Left ventricle myocardium superior (tissue), 1 donor: ENCODE data around the gene SPPL2B. TPM values are rescaled to one million over a fixed set of nuclear protein-coding genes. Genes with fewer than 3 reads are reported as not detected.
A peak's percentile ranks its signal among the peaks of the same experiment; 100 is the strongest.
"Not testable (repeated sequence)": the region's sequence is repeated elsewhere in the genome, so short reads cannot be mapped to it uniquely, and the experiment has no call there.

Source experiments
- ATAC-seq: fragments of 200-7000 bp; cut with Tn5 transposase; one replicate; pipeline ENCODE4 v1.9.1; 2020; ENCODE audit warnings: mild to moderate bottlenecking, moderate library complexity
- DNase-seq: peaks from one replicate; pipeline ENCODE4 v3.0.0-alpha.2; 2020
- intact Hi-C: fragments of 100-400 bp; cut with micrococcal nuclease; formaldehyde crosslinking; loops from one replicate; pipeline ENCODE4 v1.11.0; 2022
- total RNA-seq: library from RNA; stranded (reverse); fragmentation: NEBNext Ultra II Directional; extraction: Animal tissue kit (Norgen Biotek cat#: 25700); gene quantifications from one replicate; pipeline ENCODE4 v1.2.1, GENCODE V29; 2021
- donor health status: DM: no; HTN: yes; CAD: no; lungs with severe emphysema.

The SPPL2B gene
- total RNA-seq, 1 donor from 2014 or later: 25.9 TPM

DNA sequence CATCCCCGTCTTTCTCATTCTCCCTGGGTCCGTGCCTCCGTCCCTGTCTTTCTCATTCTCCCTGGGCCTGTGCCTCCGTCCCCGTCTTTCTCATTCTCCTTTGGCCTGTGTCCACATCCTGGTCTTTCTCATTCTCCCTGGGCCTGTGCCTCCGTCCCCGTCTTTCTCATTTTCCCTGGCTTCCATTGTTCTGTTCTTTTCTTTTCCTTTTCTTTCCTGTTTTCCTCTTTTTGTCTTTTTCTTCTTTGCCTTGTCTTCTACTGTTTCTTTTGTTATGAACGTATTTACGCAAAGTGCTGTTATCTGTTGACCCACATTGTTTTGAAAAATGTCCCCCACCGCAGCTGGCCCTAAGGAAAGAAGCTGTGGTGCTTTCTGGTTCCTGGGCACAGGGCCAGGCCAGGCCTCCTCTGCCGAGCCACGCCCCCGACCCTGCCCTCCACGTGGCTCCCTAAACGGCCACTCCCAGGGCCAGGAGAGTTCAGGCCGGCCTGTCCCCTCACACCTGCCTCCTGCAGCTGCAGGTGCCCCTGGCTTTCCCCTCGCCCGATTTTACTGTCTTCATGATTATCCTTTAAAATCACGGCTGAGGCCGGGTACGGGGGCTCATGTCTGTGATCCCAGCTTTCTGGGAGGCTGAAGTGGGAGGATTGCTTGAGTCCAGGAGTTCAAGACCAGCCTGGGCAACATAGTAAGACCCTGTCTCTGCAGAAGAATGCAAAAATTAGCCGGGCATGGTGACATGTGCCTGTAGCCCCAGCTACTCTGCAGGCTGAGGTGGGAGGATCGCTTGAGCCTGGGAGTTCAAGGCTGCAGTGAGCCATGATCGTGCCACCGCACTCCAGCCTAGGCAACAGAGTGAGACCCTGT, 17.5 kb downstream of the SPPL2B start:
- ATAC-seq (peak; percentile 63), DNase-seq (peak; percentile 74)
- intact Hi-C loops: no loop called here

DNA sequence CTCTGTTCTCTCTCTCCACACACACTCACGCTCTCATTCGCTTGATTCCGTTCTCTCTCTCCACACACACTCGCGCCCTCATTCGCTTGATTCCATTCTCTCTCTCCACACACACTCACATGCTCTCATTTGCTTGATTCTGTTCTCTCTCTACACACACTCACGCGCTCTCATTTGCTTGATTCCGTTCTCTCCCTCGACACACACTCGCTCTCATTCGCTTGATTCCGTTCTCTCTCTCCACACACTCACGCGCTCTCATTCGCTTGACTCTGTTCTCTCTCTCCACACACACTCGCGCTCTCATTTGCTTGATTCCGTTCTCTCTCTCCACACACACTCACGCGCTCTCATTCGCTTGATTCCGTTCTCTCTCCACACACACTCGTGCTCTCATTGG, 21.3 kb downstream of the SPPL2B start:
- intact Hi-C loops, ATAC-seq, DNase-seq: not testable (repeated sequence)

DNA sequence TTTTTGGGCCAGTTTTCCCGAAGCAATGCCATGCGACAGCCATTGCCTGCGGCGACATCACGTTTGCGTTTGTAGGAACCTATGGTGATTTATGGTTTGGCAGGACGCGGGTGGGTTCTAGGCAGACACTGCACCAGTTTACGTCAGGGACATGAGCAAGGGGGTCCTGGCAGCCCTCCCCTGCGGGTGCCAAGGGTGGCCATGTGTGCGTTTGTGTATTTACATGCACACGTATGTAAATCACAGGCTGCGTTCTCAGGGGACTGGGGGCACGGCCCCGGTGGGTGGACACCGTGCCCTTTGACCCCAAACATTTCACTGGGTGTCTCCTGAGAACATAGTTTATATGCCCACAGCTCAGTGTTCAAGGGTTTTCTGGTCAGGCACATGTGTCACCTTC, 22.2 kb downstream of the SPPL2B start:
- intact Hi-C loops: no loop called here
- DNase-seq: no peak
- ATAC-seq: no peak

DNA sequence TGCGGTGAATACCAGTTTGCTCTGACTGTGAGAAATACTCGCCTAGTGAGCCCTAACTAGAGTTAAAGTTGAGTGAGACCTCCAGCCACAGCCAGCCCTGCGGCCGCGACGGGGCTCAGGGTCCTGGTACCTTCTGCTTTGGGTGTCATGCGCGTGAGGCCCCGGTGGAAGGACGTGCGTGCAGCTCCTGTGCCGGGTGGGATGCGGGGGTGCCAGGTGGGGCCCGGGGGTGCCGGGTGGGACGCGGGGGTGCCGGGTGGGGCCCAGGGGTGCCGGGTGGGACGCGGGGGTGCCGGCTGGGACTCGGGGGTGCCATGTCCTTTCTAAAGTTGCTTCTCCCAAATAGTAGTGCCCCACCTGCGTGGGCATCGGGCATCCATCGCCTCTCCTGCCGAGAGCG, 23.1 kb downstream of the SPPL2B start:
- no peak for ATAC-seq
- DNase-seq: no peak
- intact Hi-C loops: no loop called here

DNA sequence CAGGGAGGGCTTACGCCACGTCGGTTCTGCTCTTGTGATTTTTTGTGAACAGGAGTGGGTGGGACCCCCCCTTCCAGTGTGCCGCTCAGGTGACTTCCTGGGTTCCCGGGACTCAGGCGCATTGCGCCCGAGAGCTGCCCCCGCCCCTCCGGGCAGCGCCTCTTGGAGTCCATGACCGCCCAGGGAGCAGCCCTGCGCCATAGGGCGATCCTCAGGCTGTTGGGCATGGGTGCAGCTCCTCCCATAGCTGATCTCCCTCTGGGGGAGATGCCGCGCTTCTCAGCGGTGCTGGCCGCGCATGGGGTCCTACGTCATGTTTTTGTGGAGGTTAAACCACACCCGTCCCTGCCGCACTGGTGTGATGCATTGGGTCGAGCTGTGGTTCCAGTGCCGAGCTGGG, 23.6 kb downstream of the SPPL2B start:
- DNase-seq (no peak), ATAC-seq (no peak)
- intact Hi-C loops: no loop called here

DNA sequence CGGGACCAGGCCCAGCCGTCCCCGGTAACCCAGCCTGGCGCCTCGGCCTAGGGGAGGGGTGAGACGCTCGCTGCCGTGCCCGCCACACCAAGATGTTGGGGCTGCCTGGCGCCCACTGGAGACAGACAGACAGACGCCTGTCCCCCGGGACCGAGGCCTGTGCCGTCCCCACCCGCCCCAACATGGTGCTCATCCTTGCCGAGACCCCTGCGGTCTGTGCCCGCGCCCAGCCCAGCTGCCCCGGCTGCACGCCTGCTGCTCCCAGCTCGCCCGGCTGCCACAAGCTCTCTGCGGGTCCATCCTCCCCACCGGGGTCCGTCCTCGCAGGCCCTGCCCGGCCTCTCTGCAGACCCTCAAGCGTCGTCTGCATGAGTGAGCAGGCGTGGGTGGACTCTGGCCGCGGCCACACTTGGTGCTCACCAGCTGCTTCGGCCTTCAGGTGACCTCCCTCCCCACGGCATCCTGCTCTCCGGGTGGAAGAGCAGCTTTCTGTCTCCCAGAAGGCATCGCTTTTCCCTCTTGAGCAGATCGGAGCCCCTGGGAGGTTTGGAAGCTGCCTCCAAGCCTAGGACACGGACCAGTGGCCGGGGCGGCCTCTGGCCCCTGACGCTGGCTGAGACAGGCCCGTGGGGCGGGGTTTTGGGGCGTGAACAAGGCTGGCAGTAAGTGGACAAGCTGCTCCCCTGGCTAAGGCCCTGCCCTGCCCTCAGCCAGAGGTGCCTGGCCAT, 24.8 kb downstream of the SPPL2B start:
- intact Hi-C loops: no loop called here
- DNase-seq: no peak
- ATAC-seq: peak; percentile 19

DNA sequence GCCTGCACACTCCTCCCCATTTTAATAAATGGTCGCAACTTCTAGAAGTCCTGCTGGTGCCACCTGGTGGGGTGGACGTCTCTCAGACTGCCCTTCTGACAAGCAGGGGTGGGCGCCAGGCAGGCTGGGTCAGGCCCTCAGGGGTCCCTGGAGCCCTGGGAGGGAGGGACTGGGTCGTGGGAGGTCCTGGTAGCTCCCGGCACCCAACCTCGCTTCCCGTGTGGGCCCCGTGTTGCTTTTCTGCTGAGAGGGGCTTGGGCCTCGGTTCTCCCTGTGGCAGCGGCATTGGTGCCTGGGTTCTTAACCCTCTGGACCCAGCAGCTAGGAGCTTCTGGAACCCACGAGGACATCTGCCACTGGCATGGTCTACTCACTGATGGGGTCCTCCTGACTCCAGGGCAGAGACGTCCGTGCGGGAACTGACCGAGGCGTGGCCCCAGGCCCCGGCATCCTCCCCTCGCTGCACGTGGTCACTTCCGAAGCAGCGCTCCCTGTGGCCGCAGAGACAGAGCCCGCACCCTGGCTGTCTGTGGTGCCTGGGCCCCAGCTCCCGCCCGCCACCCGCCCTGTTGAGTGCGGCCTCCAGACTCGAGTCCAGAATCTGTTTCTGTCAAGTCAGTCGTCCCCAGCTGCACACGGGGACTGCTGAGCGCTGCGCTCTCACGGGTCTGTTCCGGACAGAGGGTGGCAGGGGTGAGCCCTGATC, 25.6 kb downstream of the SPPL2B start:
- no peak for DNase-seq
- peak; percentile 13 for ATAC-seq
- intact Hi-C loops: no loop called here

DNA sequence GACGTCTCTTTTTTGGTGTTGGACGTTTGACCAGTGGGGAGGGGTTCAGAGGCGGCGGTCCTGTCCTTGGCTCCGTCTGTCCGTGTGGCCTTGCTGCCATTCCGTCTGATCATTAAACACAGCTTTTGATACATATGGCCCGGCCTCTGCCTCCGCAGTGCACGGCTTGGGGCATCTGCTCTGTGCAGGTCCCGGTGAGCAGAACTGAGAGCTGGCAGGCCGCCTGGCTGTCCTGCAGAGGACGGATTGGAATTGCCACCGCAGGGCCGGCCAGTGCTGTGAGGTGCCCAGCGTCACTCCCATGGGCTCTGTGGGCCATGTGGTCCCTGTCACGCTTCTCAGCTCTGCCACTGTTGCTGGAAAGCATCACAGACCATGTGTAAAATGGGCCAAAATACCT, 26.2 kb downstream of the SPPL2B start:
- DNase-seq (no peak), ATAC-seq (no peak)
- intact Hi-C loops: no loop called here

DNA sequence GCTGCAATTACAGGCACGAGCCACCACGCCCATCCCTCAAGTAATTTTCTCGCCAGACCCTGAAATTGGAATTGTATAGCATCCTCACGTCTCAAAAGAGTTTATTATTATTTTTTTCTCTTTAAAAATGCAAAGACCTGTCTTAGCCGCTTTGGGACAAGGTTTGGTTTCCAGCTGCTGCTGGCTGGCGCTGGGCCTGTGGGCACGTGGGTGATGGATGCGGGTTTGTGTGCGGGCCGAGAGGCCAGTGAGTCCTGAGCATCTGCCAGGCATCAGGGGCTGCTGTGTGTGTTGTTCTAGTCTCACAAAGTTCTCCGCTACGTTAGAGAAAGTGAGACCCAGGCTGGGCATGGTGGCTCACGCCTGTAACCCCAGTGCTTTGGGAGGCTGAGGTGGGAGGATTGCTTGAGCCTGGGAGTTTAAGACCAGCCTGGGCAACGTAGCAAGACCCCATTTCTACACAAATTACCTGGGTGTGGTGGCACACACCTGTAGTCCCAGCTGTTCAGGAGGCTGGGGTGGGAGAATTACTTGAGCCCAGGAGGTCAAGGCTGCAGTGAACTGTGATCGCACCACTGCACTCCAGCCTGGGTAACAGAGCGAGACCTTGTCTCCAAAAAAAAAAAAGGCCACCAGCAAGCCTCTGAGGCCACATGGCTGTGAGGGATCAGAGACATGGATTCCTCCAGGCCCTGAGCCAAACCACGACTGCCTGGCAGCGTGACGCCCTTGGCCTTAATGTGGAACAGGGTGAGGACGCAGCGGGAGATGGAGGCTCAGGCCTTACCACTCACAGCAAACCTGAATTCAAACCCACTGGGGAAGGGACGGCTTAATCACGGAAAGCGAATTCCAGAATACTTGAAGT, 26.9 kb downstream of the SPPL2B start:
- ATAC-seq (no peak), DNase-seq (no peak)
- intact Hi-C loops: no loop called here

DNA sequence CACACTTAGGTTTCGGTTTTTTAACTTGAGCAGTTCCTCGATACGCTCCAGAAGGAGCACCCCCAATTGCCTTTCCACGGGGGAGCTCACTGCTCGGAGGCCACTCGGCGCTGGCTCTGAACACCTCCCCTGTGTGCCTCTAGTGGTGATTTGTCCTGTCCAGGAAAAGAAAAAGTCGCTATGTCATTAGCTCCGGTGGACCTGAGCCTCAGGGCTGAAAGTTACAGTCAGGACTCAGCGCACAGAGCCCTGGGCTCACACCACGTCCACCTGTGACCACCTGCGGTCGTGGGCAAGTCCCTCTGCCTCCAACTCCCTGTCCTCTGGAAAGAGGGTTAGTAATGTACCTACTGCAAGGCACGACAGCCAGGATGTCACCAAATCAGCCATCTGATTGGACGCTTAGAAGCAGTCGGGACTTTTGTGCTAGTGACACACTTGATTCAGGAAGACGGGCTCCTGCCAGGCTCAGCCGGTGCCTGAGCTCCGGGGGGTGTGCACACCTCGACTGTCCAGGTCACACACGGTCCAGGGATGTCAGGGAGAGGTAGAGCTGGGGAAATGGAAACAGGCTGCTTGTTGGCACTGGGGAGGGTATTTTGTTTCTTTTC, 27.7 kb downstream of the SPPL2B start:
- no peak for ATAC-seq

DNA sequence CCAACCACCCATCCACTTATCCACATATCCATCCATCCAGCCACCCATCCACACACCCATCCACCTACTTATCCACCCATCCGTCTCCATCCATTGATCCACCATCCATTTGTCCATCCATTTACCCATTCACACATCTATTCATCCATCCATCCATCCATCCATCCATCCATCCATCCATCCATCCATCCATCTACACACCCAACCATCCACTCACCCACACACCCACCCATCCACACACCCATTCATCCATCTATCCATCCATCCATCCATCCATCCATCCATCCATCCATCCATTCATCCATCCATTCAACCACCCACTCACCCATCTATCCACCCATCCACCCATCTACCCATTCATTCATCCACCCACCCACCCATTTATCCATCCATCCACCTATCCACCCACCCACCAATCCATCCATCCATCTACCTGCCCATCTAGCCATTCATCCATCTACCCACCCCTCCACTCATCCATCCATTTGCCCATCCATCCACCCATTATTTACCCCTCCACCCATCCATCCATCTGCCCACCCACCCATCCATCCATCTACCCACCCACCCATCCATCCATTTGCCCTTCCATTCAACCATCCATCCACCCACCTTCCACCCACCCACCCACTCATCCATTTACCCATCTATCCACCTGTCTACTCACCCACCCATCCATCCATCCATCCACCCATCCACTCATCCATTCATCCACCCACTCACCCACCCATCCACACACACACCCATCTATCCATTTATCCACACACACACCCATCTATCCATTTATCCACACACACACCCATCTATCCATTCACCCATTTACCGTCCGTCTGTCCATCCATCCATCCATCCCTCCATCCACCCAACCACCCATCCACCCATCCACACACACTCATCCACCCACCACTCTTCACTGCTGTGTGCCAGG, 29.1 kb downstream of the SPPL2B start:
- no peak for DNase-seq
- intact Hi-C loops: no loop called here

More for the DNA sequence above, 27.7 kb downstream of the SPPL2B start:
- intact Hi-C loops: no loop called here
- no peak for DNase-seq

DNA sequence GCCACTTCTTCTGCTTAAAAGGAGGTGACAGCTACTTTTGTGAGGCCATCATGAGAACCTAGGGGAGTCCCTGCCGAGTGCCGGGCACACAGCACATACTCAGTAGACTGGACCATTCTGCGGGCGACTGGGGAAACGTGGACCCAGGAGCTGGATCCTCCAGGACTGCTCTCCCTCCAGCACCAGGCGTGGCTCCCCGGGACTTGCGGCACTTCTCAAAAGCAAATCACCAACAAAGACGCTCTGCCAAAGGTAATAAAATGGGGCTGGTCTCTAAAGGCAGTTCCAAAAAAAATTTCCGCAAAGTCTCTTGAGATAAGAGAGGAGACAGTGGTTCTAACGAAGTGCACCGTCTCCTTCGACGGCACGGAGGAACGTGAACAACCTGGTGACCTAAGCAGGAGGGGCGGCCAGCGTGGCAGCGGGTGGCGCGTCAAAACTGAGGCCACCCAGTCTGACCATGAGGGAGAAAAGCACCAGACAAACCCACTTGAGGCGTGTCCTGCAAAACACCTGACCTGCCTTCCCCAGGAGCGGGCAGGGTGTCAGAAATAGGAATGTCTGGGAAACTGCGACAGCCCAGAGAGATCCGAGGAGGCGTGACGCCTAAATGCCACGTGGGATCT, 30.2 kb downstream of the SPPL2B start:
- intact Hi-C loops: no loop called here
- ATAC-seq (no peak), DNase-seq (no peak)

More for the DNA sequence above, 29.1 kb downstream of the SPPL2B start:
- no peak for ATAC-seq

DNA sequence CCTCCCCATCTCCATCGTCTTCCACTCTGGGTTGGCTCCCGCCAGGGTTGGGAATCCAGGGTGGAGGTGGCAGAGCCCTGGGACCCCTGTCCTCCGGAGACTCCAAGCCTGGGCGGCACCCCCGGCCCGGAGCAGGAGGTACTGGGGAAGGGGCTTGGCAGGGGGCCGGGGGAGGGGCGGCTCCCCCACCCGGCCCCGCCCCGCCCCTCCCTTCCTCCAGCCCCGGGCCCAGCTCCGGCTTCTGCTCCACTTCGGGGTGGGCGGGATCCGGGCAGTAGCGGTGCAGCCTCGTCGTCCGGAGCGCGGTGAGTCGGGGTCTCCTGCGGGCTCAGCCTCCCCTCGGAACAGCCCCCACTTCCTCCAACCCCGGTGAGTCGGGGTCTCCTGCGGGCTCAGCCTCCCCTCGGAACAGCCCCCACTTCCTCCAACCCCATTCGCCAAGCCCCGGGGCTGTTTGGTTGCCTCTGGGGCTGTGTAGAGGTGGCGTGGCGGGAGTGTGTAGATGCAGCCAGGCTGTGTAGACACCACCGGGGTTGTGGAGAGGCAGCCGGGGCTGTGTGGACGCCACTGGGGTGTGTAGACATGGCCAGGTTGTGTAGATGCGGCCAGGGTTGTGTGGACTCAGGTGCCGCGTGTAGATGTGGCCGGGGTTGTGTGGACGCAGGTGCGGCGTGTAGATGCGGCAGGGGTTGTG, 31.7 kb downstream of the SPPL2B start, which contains the start of gene TMPRSS9:
TSS of gene TMPRSS9 (plus strand) at position 274 of the 694 bp plus-strand sequence. CDS start 29,521 bp downstream, outside the sequence.
- ATAC-seq (no peak), DNase-seq (no peak)
- intact Hi-C loops: no loop called here

DNA sequence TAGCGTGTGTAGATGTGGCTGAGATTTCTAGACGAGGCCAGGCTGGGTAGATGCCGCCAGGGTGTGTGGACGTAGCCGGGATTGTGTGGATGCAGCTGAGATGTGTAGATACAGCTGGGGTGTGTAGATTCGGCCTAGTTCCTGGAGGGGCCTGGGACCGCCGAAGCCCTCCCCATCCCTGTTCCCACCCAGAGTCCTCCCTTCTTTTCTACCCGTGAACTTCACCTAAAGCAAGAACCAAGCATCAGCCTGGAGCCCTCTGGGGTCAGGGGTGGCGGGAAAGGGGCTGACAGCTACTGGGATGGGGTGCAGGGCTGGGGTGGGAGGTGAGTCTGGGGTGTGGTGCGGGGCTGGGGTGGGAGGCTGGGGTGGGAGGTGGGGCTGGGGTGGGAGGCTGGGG, 32.3 kb downstream of the SPPL2B start:
- intact Hi-C loops: no loop called here
- DNase-seq (no peak), ATAC-seq (no peak)

DNA sequence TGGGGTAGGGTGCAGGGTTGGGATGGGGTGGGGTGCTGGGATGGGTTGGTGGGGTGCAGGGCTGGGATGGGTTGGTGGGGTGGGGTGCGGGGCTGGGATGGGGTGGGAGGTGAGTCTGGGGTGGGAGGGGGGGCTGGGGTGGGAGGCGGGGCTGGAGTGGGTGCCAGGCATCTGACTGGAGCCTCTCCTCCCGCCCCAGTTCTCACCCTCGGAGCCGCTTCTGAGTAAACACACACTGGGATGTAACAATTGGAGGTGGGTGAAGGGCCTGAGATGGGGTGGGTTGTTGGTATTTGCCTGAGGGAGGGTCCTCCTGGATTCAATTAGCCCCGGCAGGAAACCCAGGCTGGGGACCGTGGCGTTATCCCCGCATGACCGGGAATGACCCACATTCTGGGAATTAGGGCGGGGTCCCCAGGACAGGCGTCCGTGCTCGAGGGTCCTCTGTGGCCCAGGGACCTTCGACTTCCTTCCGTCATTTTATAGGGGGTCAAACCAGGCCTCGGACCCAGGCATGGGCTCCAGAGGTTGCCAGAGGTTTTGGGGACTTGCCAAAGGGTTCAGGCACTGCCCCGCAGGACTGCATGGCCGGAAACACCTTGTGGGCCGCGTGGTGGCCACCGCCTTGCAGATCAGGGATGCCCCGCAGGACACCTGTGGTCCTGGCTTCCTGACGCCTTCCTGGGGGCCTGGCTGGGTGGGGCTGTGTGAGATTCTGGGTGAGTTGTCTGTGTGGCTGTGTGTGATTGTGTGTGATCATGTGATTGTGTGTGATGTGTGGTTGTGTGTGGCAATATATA, 33.0 kb downstream of the SPPL2B start:
- DNase-seq (no peak), ATAC-seq (no peak)
- intact Hi-C loops: no loop called here
